ENCODE measurements around the gene LAGE3.

Gene LAGE3

GRCh38 chrX:154481195-154481594 lies 2.1 kb upstream of the LAGE3 start:
- Histone ChIP-seq H3K9me3 (no peaks in the 10 kb centered on the region), H3K4me3 (no peak overlapping the region), H3K27ac (no peak overlapping the region), H3K27me3 (no peaks in the 10 kb centered on the region), H3K4me1 (peaks cover 0 to 20% (median 9%) of the 10 kb centered on the region in 4 donors), H3K36me3 (peaks cover 0 to 19% (median 6%) of the 10 kb centered on the region in 3 donors)
- intact Hi-C loops (cut with DNase I; ENCODE audit: low total_unique reads): no loop called here
- no peak for DNase-seq
- no peak for TF ChIP-seq CTCF (IDR thresholded peaks at IDR 0.05)

DNA sequence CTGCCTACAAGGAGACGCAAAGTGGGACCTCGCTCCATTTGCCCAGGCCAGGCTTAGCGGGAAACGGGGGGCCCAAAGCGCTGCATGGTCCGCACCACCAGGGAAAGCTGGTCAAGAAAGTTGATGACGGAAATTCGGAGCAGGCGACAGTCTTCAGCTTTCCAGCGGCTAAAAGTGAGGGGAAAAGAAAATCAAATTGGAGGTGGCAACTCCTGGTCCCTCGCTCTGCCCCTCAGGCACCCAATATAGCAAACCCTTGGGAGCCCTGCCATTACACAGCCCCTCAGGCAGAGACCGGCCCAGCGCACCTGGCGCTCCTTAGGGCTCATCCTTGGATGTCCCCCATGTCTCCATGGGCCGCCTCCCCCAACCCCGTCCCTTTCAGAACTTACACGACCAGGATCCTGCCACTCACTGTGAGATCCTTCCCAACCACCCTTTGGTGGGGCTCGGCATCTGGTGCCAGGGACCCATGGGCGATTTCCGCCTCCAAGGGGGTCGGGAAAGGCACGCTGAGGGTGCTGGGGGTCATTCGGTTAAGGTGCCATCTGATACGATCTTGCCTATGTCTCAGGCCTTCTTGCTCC lies 1.1 kb downstream of the LAGE3 start:
- no peaks in the 10 kb centered on the region for H3K9me3 ChIP-seq
- peak overlapping the region; percentile 55 to 62 for H3K4me3 ChIP-seq
- no peak for DNase-seq
- peak overlapping the region; percentile 81 for H3K27ac ChIP-seq
- H3K27me3 ChIP-seq: no peaks in the 10 kb centered on the region
- intact Hi-C loops (cut with DNase I; ENCODE audit: low total_unique reads): no loop called here
- TF ChIP-seq CTCF (IDR thresholded peaks at IDR 0.05): no peak
- peaks cover 0 to 9% (median 4%) of the 10 kb centered on the region in 4 donors for H3K4me1 ChIP-seq
- peaks cover 0 to 11% (median under 1%) of the 10 kb centered on the region in 3 donors for H3K36me3 ChIP-seq

DNA sequence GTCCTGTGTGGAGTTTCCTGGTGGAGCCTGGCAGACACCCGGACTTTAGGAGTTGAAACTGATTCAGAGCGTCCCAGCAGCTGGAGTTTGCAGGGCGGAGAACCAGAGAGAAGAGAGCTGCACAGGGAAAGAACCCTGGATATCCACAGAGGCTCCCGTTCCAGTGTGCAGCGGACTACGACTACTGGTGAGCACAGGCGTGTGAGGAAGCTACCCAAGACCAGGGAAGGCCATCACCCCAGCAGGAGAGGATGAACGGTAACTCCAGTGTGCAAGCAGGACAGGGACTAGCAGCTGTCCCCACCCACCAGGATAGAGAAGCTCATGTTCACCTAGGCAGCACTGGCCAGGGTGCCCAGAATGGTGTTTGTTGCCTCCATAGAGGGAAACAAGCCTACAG lies 2.3 kb downstream of the LAGE3 start:
- H3K36me3 ChIP-seq: peaks cover 0 to 23% (median 4%) of the 10 kb centered on the region in 3 donors
- no peak for DNase-seq
- intact Hi-C loops (cut with DNase I; ENCODE audit: low total_unique reads): no loop called here
- H3K27me3 ChIP-seq: no peaks in the 10 kb centered on the region
- H3K27ac ChIP-seq: no peak overlapping the region
- H3K9me3 ChIP-seq: no peaks in the 10 kb centered on the region
- H3K4me1 ChIP-seq: peaks cover 0 to 9% (median 4%) of the 10 kb centered on the region in 4 donors
- no peak overlapping the region for H3K4me3 ChIP-seq
- TF ChIP-seq CTCF (IDR thresholded peaks at IDR 0.05): no peak

DNA sequence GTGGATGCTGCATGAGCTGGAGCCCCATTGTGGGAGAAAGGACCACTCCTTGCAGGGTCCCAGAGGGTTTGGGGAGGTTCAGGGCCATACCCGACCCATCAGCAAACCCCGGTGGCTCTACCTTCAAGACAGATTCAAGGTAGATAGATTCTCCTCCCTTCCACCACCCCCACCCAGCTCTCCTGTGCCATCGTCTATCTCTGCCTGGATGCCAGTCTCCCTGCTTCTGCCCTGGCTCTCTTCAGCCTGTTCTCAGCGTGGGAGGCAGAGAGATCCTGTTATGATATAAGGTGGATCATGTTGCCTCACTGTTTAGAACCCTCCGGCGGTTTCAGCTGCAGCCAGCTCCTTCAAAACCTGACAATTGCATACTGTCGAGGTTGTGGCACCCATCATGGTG lies 5.4 kb downstream of the LAGE3 start:
- Histone ChIP-seq H3K4me3 (no peak overlapping the region), H3K9me3 (no peaks in the 10 kb centered on the region), H3K4me1 (peaks cover 0 to 8% (median 2%) of the 10 kb centered on the region in 4 donors), H3K36me3 (peaks cover 4 to 54% (median 31%) of the 10 kb centered on the region in 3 donors), H3K27me3 (no peaks in the 10 kb centered on the region), H3K27ac (no peak overlapping the region)
- no peak for DNase-seq
- intact Hi-C loops (cut with DNase I; ENCODE audit: low total_unique reads): no loop called here
- no peak for TF ChIP-seq CTCF (IDR thresholded peaks at IDR 0.05)

DNA sequence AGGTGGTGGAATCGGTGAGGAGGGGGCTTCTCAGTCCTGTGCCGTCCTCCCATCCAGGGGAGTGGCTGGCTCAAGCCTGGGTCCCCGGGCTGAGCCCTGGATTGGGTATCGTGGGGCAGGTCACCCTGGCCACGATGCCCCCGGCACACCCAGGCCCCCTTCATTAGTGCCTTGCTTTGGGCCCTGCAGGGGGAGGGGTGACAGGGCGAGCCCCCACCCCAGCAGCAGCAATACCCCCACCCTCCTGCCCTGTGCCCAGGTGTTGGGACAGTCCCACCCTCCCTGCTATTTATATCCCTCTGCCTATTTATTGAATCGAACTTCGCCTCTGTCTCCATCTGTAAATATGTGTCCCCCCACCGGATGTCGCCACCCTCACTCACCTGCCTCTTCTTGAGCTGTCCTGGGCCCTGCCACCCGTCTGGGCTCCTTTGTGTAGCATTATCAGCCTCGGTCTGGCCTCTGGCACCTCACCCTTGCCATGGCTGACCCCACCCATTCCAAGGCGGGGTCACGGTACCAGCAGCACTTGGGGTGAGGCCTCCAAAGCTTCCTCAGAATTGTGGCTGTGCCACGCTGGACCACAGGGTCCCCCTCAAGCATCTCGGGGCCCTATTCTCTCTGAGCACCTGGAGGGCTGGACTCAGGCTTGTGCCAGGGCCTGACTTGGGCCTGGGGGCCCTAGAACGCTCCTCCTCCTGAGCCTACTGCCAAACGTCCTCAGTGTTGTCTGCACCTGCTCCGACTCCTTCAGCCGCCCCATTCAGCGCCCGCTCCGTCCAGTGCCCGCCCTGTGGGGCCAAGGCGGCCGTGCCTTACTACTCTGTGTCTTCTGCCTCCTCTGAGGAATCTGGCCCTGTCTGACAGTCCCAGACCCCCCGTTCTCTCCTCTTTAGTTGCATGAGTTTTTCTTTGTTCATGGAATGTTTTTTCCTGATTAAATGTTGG lies 6.1 kb downstream of the LAGE3 start:
- Histone ChIP-seq H3K4me3 (no peak overlapping the region), H3K4me1 (peaks cover 0 to 3% (median under 1%) of the 10 kb centered on the region in 4 donors), H3K27ac (no peak overlapping the region), H3K9me3 (no peaks in the 10 kb centered on the region), H3K27me3 (no peaks in the 10 kb centered on the region), H3K36me3 (peaks cover 4 to 61% (median 36%) of the 10 kb centered on the region in 3 donors)
- no peak for DNase-seq
- intact Hi-C loops (cut with DNase I; ENCODE audit: low total_unique reads): no loop called here
- no peak for TF ChIP-seq CTCF (IDR thresholded peaks at IDR 0.05)

All from tibial artery (tissue), 4 donors.